Measurements from ENCODE around the gene SPAG17. TPM values are rescaled to one million over a fixed set of nuclear protein-coding genes. Genes with fewer than 3 reads are reported as not detected.

Gene SPAG17
- total and polyA plus RNA-seq, 2 of the 13 experiments (the other 11 are each of a cell fraction or from before 2014, with no cell fraction given), result not detected

DNA sequence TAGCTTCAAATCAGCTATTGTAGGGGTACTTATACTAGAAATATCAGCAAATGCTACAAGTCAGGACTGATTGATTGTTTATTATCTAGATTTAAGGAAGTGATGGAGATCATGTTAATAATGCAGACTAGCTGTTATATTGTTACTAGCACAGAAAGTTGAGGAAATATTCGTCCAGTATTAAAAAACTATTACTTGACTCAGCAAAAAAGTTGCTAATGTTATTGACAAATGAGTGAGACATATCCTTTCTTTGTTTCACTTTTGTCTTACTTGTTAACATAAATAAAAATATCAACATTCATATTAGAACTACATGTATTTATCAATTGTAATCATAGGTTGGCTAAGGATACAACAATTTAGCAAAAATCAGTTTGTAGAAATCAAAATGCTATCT is 141.4 kb downstream of the SPAG17 start:
- no peaks in the 10 kb centered on the region; a peak in 1 of 5 replicates for H3K27me3 ChIP-seq (ENCODE audit: control insufficient read depth in 1 of 2, insufficient read depth in 2 of 2, low read length in 2 of 2)
- in situ Hi-C loops (cut with HindIII; ENCODE audit: extremely low pct_ligation_motif_present, low pct_unique_long_range_greater_than_20kb) (no loop called here), intact Hi-C loops (cut with micrococcal nuclease; ENCODE audit: unreplicated experiment) (no loop called here)
- CTCF ChIA-PET (ENCODE audit: low intra/inter-chr PET ratio, low total read pairs), result no interaction called here
- no peaks in the 10 kb centered on the region for H4K20me1 ChIP-seq (ENCODE audit: insufficient read depth, low read length)
- no peak for ATAC-seq
- H3K9me3 ChIP-seq (ENCODE audit: low read length), result no peaks in the 10 kb centered on the region
- TF ChIP-seq MAFK (conservative IDR thresholded peaks at IDR 0.05 in 1 of 2, IDR thresholded peaks at IDR 0.05 in 1 of 2; ENCODE audit: low read length in 2 of 2), result peak; percentile 70 to 85
- TF ChIP-seq KDM4B (CRISPR knock-in tag; IDR thresholded peaks at IDR 0.05), result no peak
- peak; percentile 78 for TF ChIP-seq MAFF (IDR thresholded peaks at IDR 0.05; ENCODE audit: low read depth, low read length)
- no peak overlapping the region for H3K9ac ChIP-seq (ENCODE audit: insufficient read depth, low read depth, low read length)
- H3K4me2 ChIP-seq (ENCODE audit: low read depth, low read length), result no peak overlapping the region
- no peak for DNase-seq (ENCODE audit: low spot score)
- H2AFZ ChIP-seq (ENCODE audit: low read length), result no peak overlapping the region
- no TSS peak for BruUV-seq (replicated peaks)
- H3K79me2 ChIP-seq (ENCODE audit: insufficient read depth, low read length), result no peaks in the 10 kb centered on the region
- H3K27ac ChIP-seq (ENCODE audit: extremely low read length, insufficient read depth, low read length), result no peak overlapping the region
- H3K36me3 ChIP-seq (replicated peaks in 1 of 2; ENCODE audit: control insufficient read depth in 1 of 2, insufficient read depth in 2 of 2, low read length in 2 of 2), result no peaks in the 10 kb centered on the region
- H3K4me3 ChIP-seq (replicated peaks in 1 of 3; ENCODE audit: insufficient read depth in 1 of 3, low read depth in 2 of 3, low read length in 3 of 3), result no peak overlapping the region
- POLR2A ChIA-PET, result no interaction called here
- no peaks in the 10 kb centered on the region for H3K4me1 ChIP-seq (ENCODE audit: insufficient read depth, low read length)
- WGBS (ENCODE audit: low lambda C conversion rate), result 0% methylated on average over 1 of the region's 1 CpG
- no peak for FAIRE-seq

DNA sequence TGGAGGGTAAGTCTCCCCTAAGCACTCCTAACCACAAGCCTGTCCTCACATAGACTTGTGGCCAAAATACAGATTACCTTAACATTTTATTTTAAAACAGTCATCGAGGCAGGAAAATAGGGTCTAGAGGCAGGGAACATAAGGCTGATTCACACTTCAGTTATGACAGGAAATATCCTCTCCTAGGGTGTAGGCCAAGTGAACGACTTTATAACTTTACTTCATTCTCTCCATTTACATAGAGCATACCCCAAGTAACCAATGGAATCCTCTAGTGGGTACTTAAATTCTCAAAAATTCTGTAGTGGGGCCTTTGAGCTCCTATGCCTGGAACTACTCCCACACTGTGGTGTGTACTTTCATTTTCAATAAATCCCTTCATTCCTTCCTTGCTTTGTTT is 142.5 kb downstream of the SPAG17 start:
- WGBS (ENCODE audit: low lambda C conversion rate), result 7% methylated on average over 2 of the region's 2 CpGs
- ATAC-seq (no peak), FAIRE-seq (no peak), DNase-seq (ENCODE audit: low spot score) (no peak)
- Histone ChIP-seq H3K4me1 (ENCODE audit: insufficient read depth, low read length) (no peaks in the 10 kb centered on the region), H3K4me2 (ENCODE audit: low read depth, low read length) (no peak overlapping the region), H3K36me3 (replicated peaks in 1 of 2; ENCODE audit: control insufficient read depth in 1 of 2, insufficient read depth in 2 of 2, low read length in 2 of 2) (no peaks in the 10 kb centered on the region), H4K20me1 (ENCODE audit: insufficient read depth, low read length) (no peaks in the 10 kb centered on the region), H3K4me3 (replicated peaks in 1 of 3; ENCODE audit: insufficient read depth in 1 of 3, low read depth in 2 of 3, low read length in 3 of 3) (no peak overlapping the region), H3K9me3 (ENCODE audit: low read length) (no peaks in the 10 kb centered on the region), H3K9ac (ENCODE audit: insufficient read depth, low read depth, low read length) (no peak overlapping the region), H3K27ac (ENCODE audit: extremely low read length, insufficient read depth, low read length) (no peak overlapping the region), H2AFZ (ENCODE audit: low read length) (no peak overlapping the region), H3K79me2 (ENCODE audit: insufficient read depth, low read length) (no peaks in the 10 kb centered on the region), H3K27me3 (ENCODE audit: control insufficient read depth in 1 of 2, insufficient read depth in 2 of 2, low read length in 2 of 2) (no peaks in the 10 kb centered on the region; a peak in 1 of 5 replicates)
- CTCF ChIA-PET (ENCODE audit: low intra/inter-chr PET ratio, low total read pairs), result no interaction called here
- in situ Hi-C loops (cut with HindIII; ENCODE audit: extremely low pct_ligation_motif_present, low pct_unique_long_range_greater_than_20kb) (no loop called here), intact Hi-C loops (cut with micrococcal nuclease; ENCODE audit: unreplicated experiment) (no loop called here)
- no TSS peak for BruUV-seq (replicated peaks)
- TF ChIP-seq REPIN1 (CRISPR knock-in tag; IDR thresholded peaks at IDR 0.05; ENCODE audit: borderline replicate concordance, low read depth) (no peak), GPN1 (CRISPR knock-in tag; IDR thresholded peaks at IDR 0.05; ENCODE audit: borderline replicate concordance) (no peak), POLR2G (IDR thresholded peaks at IDR 0.05; ENCODE audit: low read depth, low read length) (no peak), NFIC (IDR thresholded peaks at IDR 0.05; ENCODE audit: low read length) (no peak), ELF3 (CRISPR knock-in tag; IDR thresholded peaks at IDR 0.05) (no peak), SNRNP70 (IDR thresholded peaks at IDR 0.05; ENCODE audit: low read depth, low read length) (no peak), SOX5 (CRISPR knock-in tag; IDR thresholded peaks at IDR 0.05; ENCODE audit: borderline replicate concordance) (no peak), MXD4 (CRISPR knock-in tag; IDR thresholded peaks at IDR 0.05) (no peak), CBX1 (IDR thresholded peaks at IDR 0.05; ENCODE audit: low read depth) (no peak), RBAK (CRISPR knock-in tag; IDR thresholded peaks at IDR 0.05) (no peak), ZNF10 (CRISPR knock-in tag; IDR thresholded peaks at IDR 0.05; ENCODE audit: borderline replicate concordance, low read depth) (no peak), MYC (CRISPR knock-in tag; IDR thresholded peaks at IDR 0.05; ENCODE audit: borderline replicate concordance) (no peak), ZNF468 (CRISPR knock-in tag; IDR thresholded peaks at IDR 0.05) (no peak), ZFY (CRISPR knock-in tag; IDR thresholded peaks at IDR 0.05) (no peak)
- TF ChIP-seq, protein P1, sequence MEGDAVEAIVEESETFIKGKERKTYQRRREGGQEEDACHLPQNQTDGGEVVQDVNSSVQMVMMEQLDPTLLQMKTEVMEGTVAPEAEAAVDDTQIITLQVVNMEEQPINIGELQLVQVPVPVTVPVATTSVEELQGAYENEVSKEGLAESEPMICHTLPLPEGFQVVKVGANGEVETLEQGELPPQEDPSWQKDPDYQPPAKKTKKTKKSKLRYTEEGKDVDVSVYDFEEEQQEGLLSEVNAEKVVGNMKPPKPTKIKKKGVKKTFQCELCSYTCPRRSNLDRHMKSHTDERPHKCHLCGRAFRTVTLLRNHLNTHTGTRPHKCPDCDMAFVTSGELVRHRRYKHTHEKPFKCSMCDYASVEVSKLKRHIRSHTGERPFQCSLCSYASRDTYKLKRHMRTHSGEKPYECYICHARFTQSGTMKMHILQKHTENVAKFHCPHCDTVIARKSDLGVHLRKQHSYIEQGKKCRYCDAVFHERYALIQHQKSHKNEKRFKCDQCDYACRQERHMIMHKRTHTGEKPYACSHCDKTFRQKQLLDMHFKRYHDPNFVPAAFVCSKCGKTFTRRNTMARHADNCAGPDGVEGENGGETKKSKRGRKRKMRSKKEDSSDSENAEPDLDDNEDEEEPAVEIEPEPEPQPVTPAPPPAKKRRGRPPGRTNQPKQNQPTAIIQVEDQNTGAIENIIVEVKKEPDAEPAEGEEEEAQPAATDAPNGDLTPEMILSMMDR (CRISPR knock-in tag; IDR thresholded peaks at IDR 0.05), result no peak
- TF ChIP-seq, protein P2, sequence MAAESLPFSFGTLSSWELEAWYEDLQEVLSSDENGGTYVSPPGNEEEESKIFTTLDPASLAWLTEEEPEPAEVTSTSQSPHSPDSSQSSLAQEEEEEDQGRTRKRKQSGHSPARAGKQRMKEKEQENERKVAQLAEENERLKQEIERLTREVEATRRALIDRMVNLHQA (CRISPR knock-in tag; IDR thresholded peaks at IDR 0.05), result no peak
- POLR2A ChIA-PET, result no interaction called here
